ENCODE data around the gene TLE7. TPM values are rescaled to one million over a fixed set of nuclear protein-coding genes. Genes with fewer than 3 reads are reported as not detected.
A peak's percentile ranks its signal among the peaks of the same experiment; 100 is the strongest.

The TLE7 gene
- total RNA-seq, 1 donor from 2014 or later, result not detected

- no peak overlapping the region for H3K27ac Mint-ChIP-seq (ENCODE audit: unreplicated experiment)
- DNase-seq (ENCODE audit: low spot score), result no peak
- H3K4me1 Mint-ChIP-seq (ENCODE audit: low read depth), result peaks cover 5% of the 10 kb centered on the region
- H3K9me3 Mint-ChIP-seq (ENCODE audit: low read depth), result no peaks in the 10 kb centered on the region
- H3K36me3 Mint-ChIP-seq (ENCODE audit: low read depth), result no peaks in the 10 kb centered on the region
- H3K27me3 Mint-ChIP-seq (ENCODE audit: low read depth), result peaks cover 36% of the 10 kb centered on the region
- TF ChIP-seq CTCF (IDR thresholded peaks at IDR 0.05), result no peak
- no peak overlapping the region for H3K4me3 Mint-ChIP-seq (ENCODE audit: unreplicated experiment)
Measured at GRCh38 chr16:71410146-71410545, 31.7 kb downstream of the TLE7 start.

GRCh38 chr16:71409011-71409775 is 32.7 kb downstream of the TLE7 start:
- DNase-seq (ENCODE audit: low spot score), result peak; percentile 27
- Mint-ChIP-seq H3K9me3 (ENCODE audit: low read depth) (no peaks in the 10 kb centered on the region), H3K36me3 (ENCODE audit: low read depth) (no peaks in the 10 kb centered on the region), H3K4me1 (ENCODE audit: low read depth) (peaks cover 5% of the 10 kb centered on the region), H3K4me3 (ENCODE audit: unreplicated experiment) (no peak overlapping the region), H3K27ac (ENCODE audit: unreplicated experiment) (no peak overlapping the region), H3K27me3 (ENCODE audit: low read depth) (peaks cover 36% of the 10 kb centered on the region)
- no peak for TF ChIP-seq CTCF (IDR thresholded peaks at IDR 0.05)

- no peak for TF ChIP-seq CTCF (IDR thresholded peaks at IDR 0.05)
- no peak for DNase-seq (ENCODE audit: low spot score)
- H3K4me3 Mint-ChIP-seq (ENCODE audit: unreplicated experiment), result no peak overlapping the region
- H3K36me3 Mint-ChIP-seq (ENCODE audit: low read depth), result no peaks in the 10 kb centered on the region
- no peak overlapping the region for H3K27ac Mint-ChIP-seq (ENCODE audit: unreplicated experiment)
- H3K27me3 Mint-ChIP-seq (ENCODE audit: low read depth), result peaks cover 40% of the 10 kb centered on the region
- H3K9me3 Mint-ChIP-seq (ENCODE audit: low read depth), result no peaks in the 10 kb centered on the region
- H3K4me1 Mint-ChIP-seq (ENCODE audit: low read depth), result peaks cover 5% of the 10 kb centered on the region
Measured at GRCh38 chr16:71408536-71408935, 33.3 kb downstream of the TLE7 start.

GRCh38 chr16:71407731-71408130 is 34.1 kb downstream of the TLE7 start:
- Mint-ChIP-seq H3K27me3 (ENCODE audit: low read depth) (peaks cover 39% of the 10 kb centered on the region), H3K4me3 (ENCODE audit: unreplicated experiment) (no peak overlapping the region), H3K36me3 (ENCODE audit: low read depth) (no peaks in the 10 kb centered on the region), H3K9me3 (ENCODE audit: low read depth) (no peaks in the 10 kb centered on the region), H3K4me1 (ENCODE audit: low read depth) (peaks cover 3% of the 10 kb centered on the region), H3K27ac (ENCODE audit: unreplicated experiment) (no peak overlapping the region)
- no peak for DNase-seq (ENCODE audit: low spot score)
- no peak for TF ChIP-seq CTCF (IDR thresholded peaks at IDR 0.05)

- TF ChIP-seq CTCF (IDR thresholded peaks at IDR 0.05), result no peak
- H3K36me3 Mint-ChIP-seq (ENCODE audit: low read depth), result no peaks in the 10 kb centered on the region
- no peak overlapping the region for H3K27ac Mint-ChIP-seq (ENCODE audit: unreplicated experiment)
- H3K27me3 Mint-ChIP-seq (ENCODE audit: low read depth), result peaks cover 37% of the 10 kb centered on the region
- no peaks in the 10 kb centered on the region for H3K9me3 Mint-ChIP-seq (ENCODE audit: low read depth)
- H3K4me1 Mint-ChIP-seq (ENCODE audit: low read depth), result no peaks in the 10 kb centered on the region
- no peak for DNase-seq (ENCODE audit: low spot score)
- H3K4me3 Mint-ChIP-seq (ENCODE audit: unreplicated experiment), result no peak overlapping the region
Measured at GRCh38 chr16:71406724-71407123, 35.1 kb downstream of the TLE7 start.

Measured in chondrocyte (in vitro differentiated cells).